HCT116 (cell line): ENCODE results near the gene ZMYM5. TPM values are rescaled to one million over a fixed set of nuclear protein-coding genes. Genes with fewer than 3 reads are reported as not detected.

Experiments
- ATAC-seq: fragments of 200-7000 bp; cut with Tn5 transposase; 2 replicates; pipeline ENCODE4 v1.9.1; 2020; ENCODE audit warnings: mild to moderate bottlenecking, moderate library complexity
- BruUV-seq: library from RNA; stranded (reverse); fragments of 400-500 nt; replicated peaks from 2 replicates; lab custom pipeline; 2021; lab: Mats Ljungman, UMichigan
- CTCF ChIA-PET: fragments of 300-600 bp; sonication (Branson Sonifier 250); formaldehyde crosslinking; loops from one replicate; lab custom pipeline; 2021; ENCODE audit warnings: antibody characterized with exemption; lab: Charles Lee
- POLR2A ChIA-PET: fragments of 300-600, 350-600 bp; sonication (Branson Sonifier 250); formaldehyde crosslinking; loops from one replicate; lab custom pipeline; 2021; ENCODE audit warnings: antibody characterized with exemption; lab: Charles Lee
- RAD21 ChIA-PET, 2 experiments: fragments of 300-600 bp; sonication (Branson Sonifier 250); formaldehyde crosslinking; loops; one replicate each; lab custom pipeline; 2023; ENCODE audit warnings: low total read pairs in 2 of 2; ENCODE audit not compliant: uncharacterized antibody in 2 of 2, unreplicated experiment in 2 of 2, low non-redundant PET in 1 of 2; lab: Charles Lee
- DNase-seq: peaks from one replicate; pipeline ENCODE4 v3.0.0-alpha.2; 2010; ENCODE audit warnings: low read depth, low spot score
- H2AFZ ChIP-seq: fragments of 200-600 bp; shearing (Covaris generic), sonication (generic); 2 replicates; pipeline ENCODE4 v1.6.1; 2017; ENCODE audit warnings: low read depth, mixed run types, mixed read lengths, antibody characterized with exemption, low read length; ENCODE audit not compliant: poor library complexity, severe bottlenecking
- H3K27ac ChIP-seq: 2 replicates; pipeline ENCODE4 v1.5.1; 2012; ENCODE audit warnings: low read depth, low read length
- H3K27me3 ChIP-seq: fragments of 200-600 bp; sonication (generic); 2 replicates; pipeline ENCODE4 v1.6.1; 2016; ENCODE audit warnings: mixed run types, low read length, mixed read lengths; ENCODE audit not compliant: insufficient read depth
- H3K36me3 ChIP-seq, 2 experiments: fragments of 200-500 bp in 1 of 2; fragments of 200-600 bp in 1 of 2; sonication (Bioruptor generic) in 1 of 2; sonication (generic) in 1 of 2; 2 replicates each; pipeline versions ENCODE4 v1.5.1 to v1.6.1; 2014 to 2016; ENCODE audit warnings: low read length in 2 of 2, inconsistent platforms in 1 of 2, mixed read lengths in 1 of 2, mixed run types in 1 of 2; ENCODE audit not compliant: insufficient read depth in 2 of 2, control insufficient read depth in 1 of 2
- H3K4me1 ChIP-seq, 2 experiments: fragments of 200-600 bp in 1 of 2; sonication (generic) in 1 of 2; 2 replicates each; pipeline versions ENCODE4 v1.5.1 to v1.6.1; 2012 to 2017; ENCODE audit warnings: low read length in 2 of 2, inconsistent platforms in 1 of 2, mild to moderate bottlenecking in 1 of 2, mixed read lengths in 1 of 2, mixed run types in 1 of 2, moderate library complexity in 1 of 2; ENCODE audit not compliant: insufficient read depth in 2 of 2, control insufficient read depth in 1 of 2
- H3K4me2 ChIP-seq: fragments of 200-600 bp; sonication (generic); 2 replicates; pipeline ENCODE4 v1.6.1; 2017; ENCODE audit warnings: mixed run types, low read length, mixed read lengths
- H3K4me3 ChIP-seq, 2 experiments: fragments of 200-600 bp in 1 of 2; sonication (generic) in 1 of 2; replicated peaks in 1 of 2; 2 replicates each; pipeline ENCODE4 v1.5.1; 2011 to 2016; ENCODE audit warnings: low read length in 2 of 2, control low read depth in 1 of 2, low read depth in 1 of 2, mild to moderate bottlenecking in 1 of 2, mixed read lengths in 1 of 2, mixed run types in 1 of 2
- H3K79me2 ChIP-seq: fragments of 200-600 bp; sonication (generic); 2 replicates; pipeline ENCODE4 v1.6.1; 2017; ENCODE audit warnings: mild to moderate bottlenecking, mixed run types, low read length, moderate library complexity, mixed read lengths; ENCODE audit not compliant: insufficient read depth
- H3K9ac ChIP-seq: fragments of 200-600 bp; sonication (generic); 2 replicates; pipeline ENCODE4 v1.6.1; 2016; ENCODE audit warnings: low read length, mixed read lengths
- H3K9me2 ChIP-seq: fragments of 200-600 bp; sonication (generic), shearing (Covaris generic); 2 replicates; pipeline ENCODE4 v1.6.1; 2017; ENCODE audit warnings: mixed run types, mild to moderate bottlenecking, moderate library complexity; ENCODE audit not compliant: insufficient read depth
- H3K9me3 ChIP-seq, 2 experiments: fragments of 200-500 bp in 1 of 2; fragments of 200-600 bp in 1 of 2; sonication (Bioruptor generic) in 1 of 2; sonication (generic) in 1 of 2; 2 replicates each; pipeline ENCODE4 v1.6.1; 2014 to 2017; ENCODE audit warnings: low read length in 2 of 2, mixed read lengths in 2 of 2, inconsistent platforms in 1 of 2, low read depth in 1 of 2, mild to moderate bottlenecking in 1 of 2, mixed run types in 1 of 2, moderate library complexity in 1 of 2; ENCODE audit not compliant: control insufficient read depth in 1 of 2, insufficient read depth in 1 of 2
- H4K20me1 ChIP-seq: fragments of 200-600 bp; sonication (generic), shearing (Covaris generic); 2 replicates; pipeline ENCODE4 v1.6.1; 2017; ENCODE audit warnings: mixed run types, mild to moderate bottlenecking, moderate library complexity; ENCODE audit not compliant: insufficient read depth
- CTCF ChIP-seq, 3 experiments: fragments of 200-600 bp in 1 of 3; sonication (generic) in 1 of 3; IDR thresholded peaks in 2 of 3; conservative IDR thresholded peaks in 1 of 3; 2 replicates each; pipeline ENCODE4 v1.5.1; 2012 to 2017; ENCODE audit warnings: low read depth in 2 of 3, low read length in 2 of 3, antibody characterized with exemption in 1 of 3, borderline replicate concordance in 1 of 3, control low read depth in 1 of 3, mild to moderate bottlenecking in 1 of 3, mixed read lengths in 1 of 3, mixed run types in 1 of 3, moderate library complexity in 1 of 3; ENCODE audit not compliant: insufficient read depth in 1 of 3
- EGR1 ChIP-seq: IDR thresholded peaks from 2 replicates; pipeline ENCODE4 v1.6.1; 2012; ENCODE audit warnings: low read depth
- EZH2 ChIP-seq: fragments of 200-600 bp; sonication (generic); IDR thresholded peaks from 2 replicates; pipeline ENCODE4 v1.6.1; 2017; ENCODE audit warnings: antibody characterized with exemption, mixed run types
- FOSL1 ChIP-seq: IDR thresholded peaks from 2 replicates; pipeline ENCODE4 v1.6.1; 2012; ENCODE audit warnings: low read depth
- POLR2A ChIP-seq: IDR thresholded peaks from 2 replicates; pipeline ENCODE4 v1.7.0; 2011; ENCODE audit warnings: borderline replicate concordance; ENCODE audit not compliant: insufficient read depth, insufficient read length; ENCODE audit errors: extremely low read depth
- POLR2AphosphoS5 ChIP-seq: IDR thresholded peaks from 2 replicates; pipeline ENCODE4 v1.6.1; 2011; ENCODE audit warnings: mild to moderate bottlenecking, low read depth, low read length, moderate library complexity
- TCF7L2 ChIP-seq: IDR thresholded peaks from 2 replicates; pipeline ENCODE4 v1.7.0; 2011; ENCODE audit warnings: borderline replicate concordance, inconsistent platforms; ENCODE audit not compliant: insufficient read depth, insufficient read length; ENCODE audit errors: extremely low read depth
- ZFX ChIP-seq: fragments of 450-650 bp; IDR thresholded peaks from 2 replicates; pipeline ENCODE4 v1.6.1; 2017
- ZNF274 ChIP-seq: fragments of 200-500 bp; sonication (Bioruptor generic); IDR thresholded peaks from 2 replicates; pipeline ENCODE4 v1.6.1; 2014; ENCODE audit warnings: mild to moderate bottlenecking, low read depth, low read length, inconsistent platforms
- intact Hi-C: fragments of 100-400 bp; cut with micrococcal nuclease; formaldehyde crosslinking; loops from 2 replicates; pipeline ENCODE4 v1.10.0; 2022
- total RNA-seq: library from RNA; stranded (reverse); gene quantifications from one replicate; pipeline ENCODE4 v1.2.1, GENCODE V29; 2021; ENCODE audit not compliant: unreplicated experiment
- TF ChIP-seq, protein P1 (sequence below): IDR thresholded peaks from 2 replicates; pipeline ENCODE4 v1.6.1; 2012

Gene ZMYM5
- total RNA-seq, 1 experiment from 2014 or later = 9.6 TPM

DNA sequence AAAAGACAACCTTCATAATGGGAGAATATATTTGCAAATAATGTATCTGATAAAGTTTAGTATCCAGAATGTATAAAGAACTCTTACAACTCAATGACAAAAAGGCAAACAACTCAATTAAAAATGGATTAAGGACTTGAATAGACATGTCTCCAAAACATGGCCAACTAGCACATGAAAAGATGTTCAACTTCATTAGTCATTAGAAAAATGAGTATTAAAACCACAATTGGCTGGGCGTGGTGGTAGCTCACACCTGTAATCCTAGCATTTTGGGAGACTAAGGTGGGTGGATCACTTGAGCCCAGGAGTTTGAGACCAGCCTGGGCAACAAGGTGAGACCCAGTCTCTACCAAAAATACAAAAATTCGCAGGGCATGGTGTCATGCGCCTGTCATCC is 18.8 kb upstream of the ZMYM5 start:
- intact Hi-C loops = no loop called here
- no peak overlapping the region for H3K4me3 ChIP-seq
- H4K20me1 ChIP-seq = no peaks in the 10 kb centered on the region
- ATAC-seq (no peak), DNase-seq (no peak)
- H3K79me2 ChIP-seq = no peaks in the 10 kb centered on the region
- POLR2A ChIA-PET = no interaction called here
- H3K4me1 ChIP-seq = peaks cover 5% of the 10 kb centered on the region in 2 experiments
- H3K9me2 ChIP-seq = no peaks in the 10 kb centered on the region
- no peaks in the 10 kb centered on the region for H3K36me3 ChIP-seq
- H3K9me3 ChIP-seq = no peaks in the 10 kb centered on the region
- H3K27me3 ChIP-seq = no peaks in the 10 kb centered on the region
- no peak overlapping the region for H3K27ac ChIP-seq
- no TSS peak for BruUV-seq
- CTCF ChIA-PET = no interaction called here
- TF ChIP-seq EZH2 (no peak), ZNF274 (no peak), FOSL1 (no peak), EGR1 (no peak), TCF7L2 (no peak), CTCF (IDR thresholded peaks at IDR 0.05 in 2 of 3, conservative IDR thresholded peaks at IDR 0.05 in 1 of 3; ENCODE audit: borderline replicate concordance in 1 of 3, insufficient read depth in 1 of 3, low read depth in 2 of 3, low read length in 2 of 3) (no peak)
- H3K9ac ChIP-seq = no peak overlapping the region
- RAD21 ChIA-PET = no interaction called here
- no peak overlapping the region for H2AFZ ChIP-seq
- no peak overlapping the region for H3K4me2 ChIP-seq

- no peaks in the 10 kb centered on the region for H3K79me2 ChIP-seq
- no peak overlapping the region for H3K4me3 ChIP-seq
- H3K9me2 ChIP-seq = no peaks in the 10 kb centered on the region
- no peaks in the 10 kb centered on the region for H3K9me3 ChIP-seq
- ChIA-PET RAD21 (no interaction called here), CTCF (no interaction called here), POLR2A (no interaction called here)
- no peak overlapping the region for H3K4me2 ChIP-seq
- H3K4me1 ChIP-seq = peaks cover 8 to 10% of the 10 kb centered on the region in 2 experiments
- intact Hi-C loops = no loop called here
- H3K27ac ChIP-seq = no peak overlapping the region
- no TSS peak for BruUV-seq
- H3K9ac ChIP-seq = no peak overlapping the region
- DNase-seq (no peak), ATAC-seq (no peak)
- TF ChIP-seq TCF7L2 = no peak
- no peak for TF ChIP-seq POLR2A
- no peak for TF ChIP-seq FOSL1
- no peak for TF ChIP-seq POLR2AphosphoS5
- no peak for TF ChIP-seq ZFX
- TF ChIP-seq, protein P1, sequence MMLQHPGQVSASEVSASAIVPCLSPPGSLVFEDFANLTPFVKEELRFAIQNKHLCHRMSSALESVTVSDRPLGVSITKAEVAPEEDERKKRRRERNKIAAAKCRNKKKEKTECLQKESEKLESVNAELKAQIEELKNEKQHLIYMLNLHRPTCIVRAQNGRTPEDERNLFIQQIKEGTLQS = no peak
- TF ChIP-seq EGR1 = no peak
- TF ChIP-seq EZH2 = no peak
- H2AFZ ChIP-seq = no peak overlapping the region
- no peaks in the 10 kb centered on the region for H3K27me3 ChIP-seq
- H4K20me1 ChIP-seq = no peaks in the 10 kb centered on the region
- H3K36me3 ChIP-seq = no peaks in the 10 kb centered on the region
Observed at GRCh38 chr13:19881641-19882040, 18.2 kb upstream of the ZMYM5 start.
